WERI-Rb-1 (cell line): ENCODE results near the gene C1orf50.

ENCODE experiments used
- DNase-seq: peaks from one replicate; pipeline ENCODE4 v3.0.0-alpha.2; 2020
- H3K27ac ChIP-seq: fragments of 250-450 bp; sonication (Bioruptor Pico); 2 replicates; pipeline ENCODE4 v1.5.1; 2020; ENCODE audit warnings: mild to moderate bottlenecking, moderate library complexity
- H3K27me3 ChIP-seq: fragments of 250-450 bp; sonication (Bioruptor Pico); 2 replicates; pipeline ENCODE4 v1.5.1; 2021; ENCODE audit warnings: mild to moderate bottlenecking, low read depth, moderate library complexity; ENCODE audit not compliant: insufficient read depth, severe bottlenecking
- H3K36me3 ChIP-seq: fragments of 250-450 bp; sonication (Bioruptor Pico); 2 replicates; pipeline ENCODE4 v1.5.1; 2020; ENCODE audit warnings: mild to moderate bottlenecking, moderate library complexity
- H3K4me3 ChIP-seq: 2 replicates; pipeline ENCODE4 v1.5.1; 2011; ENCODE audit warnings: low read depth, mild to moderate bottlenecking, control low read depth, low read length
- H3K9me3 ChIP-seq: fragments of 250-450 bp; sonication (Bioruptor Pico); 2 replicates; pipeline ENCODE4 v1.5.1; 2021; ENCODE audit warnings: mild to moderate bottlenecking, moderate library complexity; ENCODE audit not compliant: severe bottlenecking
- TF ChIP-seq, protein P1 (sequence below): IDR thresholded peaks from 2 replicates; pipeline ENCODE4 v1.5.1; 2011; ENCODE audit warnings: low read depth, mild to moderate bottlenecking, control low read depth, inconsistent platforms, low read length

Gene C1orf50

DNA sequence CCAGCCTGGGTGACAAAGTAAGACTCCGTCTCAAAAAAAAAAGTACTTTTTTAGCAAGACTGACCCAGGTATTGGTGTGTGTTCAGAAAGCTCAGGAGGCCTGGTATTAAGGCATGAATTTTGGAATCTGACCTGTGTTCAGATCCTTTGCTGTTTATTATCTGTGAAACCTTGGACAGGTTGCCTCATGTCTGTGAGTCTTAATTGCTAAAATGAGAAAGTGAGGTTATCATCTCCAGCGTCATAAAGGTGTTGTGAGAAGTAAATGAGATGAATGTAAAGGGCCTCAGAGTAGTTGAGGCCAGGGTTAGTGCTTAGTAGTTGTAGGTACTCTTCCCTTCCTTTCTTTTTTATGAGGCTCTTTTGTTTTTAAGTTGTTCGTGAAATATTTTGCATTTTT, 2.8 kb downstream of the C1orf50 start:
- no peak for DNase-seq
- TF ChIP-seq, protein P1, sequence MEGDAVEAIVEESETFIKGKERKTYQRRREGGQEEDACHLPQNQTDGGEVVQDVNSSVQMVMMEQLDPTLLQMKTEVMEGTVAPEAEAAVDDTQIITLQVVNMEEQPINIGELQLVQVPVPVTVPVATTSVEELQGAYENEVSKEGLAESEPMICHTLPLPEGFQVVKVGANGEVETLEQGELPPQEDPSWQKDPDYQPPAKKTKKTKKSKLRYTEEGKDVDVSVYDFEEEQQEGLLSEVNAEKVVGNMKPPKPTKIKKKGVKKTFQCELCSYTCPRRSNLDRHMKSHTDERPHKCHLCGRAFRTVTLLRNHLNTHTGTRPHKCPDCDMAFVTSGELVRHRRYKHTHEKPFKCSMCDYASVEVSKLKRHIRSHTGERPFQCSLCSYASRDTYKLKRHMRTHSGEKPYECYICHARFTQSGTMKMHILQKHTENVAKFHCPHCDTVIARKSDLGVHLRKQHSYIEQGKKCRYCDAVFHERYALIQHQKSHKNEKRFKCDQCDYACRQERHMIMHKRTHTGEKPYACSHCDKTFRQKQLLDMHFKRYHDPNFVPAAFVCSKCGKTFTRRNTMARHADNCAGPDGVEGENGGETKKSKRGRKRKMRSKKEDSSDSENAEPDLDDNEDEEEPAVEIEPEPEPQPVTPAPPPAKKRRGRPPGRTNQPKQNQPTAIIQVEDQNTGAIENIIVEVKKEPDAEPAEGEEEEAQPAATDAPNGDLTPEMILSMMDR = no peak
- H3K27me3 ChIP-seq = no peaks in the 10 kb centered on the region
- H3K9me3 ChIP-seq = no peaks in the 10 kb centered on the region
- no peak overlapping the region for H3K27ac ChIP-seq
- H3K4me3 ChIP-seq = no peak overlapping the region
- H3K36me3 ChIP-seq = peaks cover 48% of the 10 kb centered on the region

DNA sequence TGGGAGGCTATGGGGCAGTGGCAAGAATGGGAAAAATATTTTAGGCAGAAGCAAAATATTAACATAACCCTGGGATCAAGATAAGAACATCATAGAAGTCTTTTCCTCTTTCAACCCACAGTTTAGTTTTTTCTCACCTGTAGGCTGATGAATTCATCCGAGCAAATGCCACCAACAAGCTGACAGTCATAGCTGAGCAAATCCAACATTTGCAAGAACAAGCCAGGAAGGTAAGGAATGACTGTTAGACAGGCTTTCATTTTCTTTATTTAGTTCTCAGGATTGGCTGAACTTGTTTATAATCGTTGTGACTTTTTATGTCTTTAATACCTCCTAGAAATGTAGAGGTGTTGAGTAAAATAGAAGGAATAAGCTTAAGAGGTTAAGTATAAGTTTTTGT, 6.4 kb downstream of the C1orf50 start:
- DNase-seq = no peak
- no peaks in the 10 kb centered on the region for H3K9me3 ChIP-seq
- TF ChIP-seq, protein P1 = no peak
- H3K36me3 ChIP-seq = peaks cover 75% of the 10 kb centered on the region
- H3K27ac ChIP-seq = no peak overlapping the region
- no peak overlapping the region for H3K4me3 ChIP-seq
- no peaks in the 10 kb centered on the region for H3K27me3 ChIP-seq

DNA sequence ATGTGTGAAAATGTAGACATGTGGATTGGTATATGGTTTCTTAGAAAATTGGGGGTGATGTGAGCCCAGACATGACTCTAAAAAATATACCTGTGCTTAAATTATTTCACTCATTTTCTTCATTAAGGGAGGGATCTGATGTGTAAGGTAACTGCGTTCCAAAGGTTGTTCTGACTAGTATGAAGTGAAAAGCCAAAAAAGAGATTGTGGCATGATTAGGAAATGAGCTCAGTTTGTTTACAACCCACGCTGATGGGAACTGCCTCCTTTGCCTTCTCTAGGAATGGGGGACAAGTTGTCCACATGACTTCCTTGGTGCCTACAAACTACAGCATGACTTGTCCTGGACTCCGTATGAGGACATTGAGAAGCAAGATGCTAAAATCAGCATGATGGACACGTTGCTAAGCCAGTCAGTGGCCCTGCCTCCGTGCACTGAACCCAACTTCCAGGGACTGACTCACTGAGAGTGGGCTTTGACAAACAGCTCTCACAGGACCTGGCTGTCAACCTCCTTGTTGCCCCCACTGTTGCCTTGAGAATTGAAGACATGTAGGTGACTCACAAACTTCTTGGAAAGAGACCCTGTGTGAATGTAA, 8.0 kb downstream of the C1orf50 start:
- TF ChIP-seq, protein P1 = no peak
- no peak for DNase-seq
- Histone ChIP-seq H3K27ac (no peak overlapping the region), H3K9me3 (no peaks in the 10 kb centered on the region), H3K27me3 (no peaks in the 10 kb centered on the region), H3K4me3 (no peak overlapping the region), H3K36me3 (peaks cover 76% of the 10 kb centered on the region)

DNA sequence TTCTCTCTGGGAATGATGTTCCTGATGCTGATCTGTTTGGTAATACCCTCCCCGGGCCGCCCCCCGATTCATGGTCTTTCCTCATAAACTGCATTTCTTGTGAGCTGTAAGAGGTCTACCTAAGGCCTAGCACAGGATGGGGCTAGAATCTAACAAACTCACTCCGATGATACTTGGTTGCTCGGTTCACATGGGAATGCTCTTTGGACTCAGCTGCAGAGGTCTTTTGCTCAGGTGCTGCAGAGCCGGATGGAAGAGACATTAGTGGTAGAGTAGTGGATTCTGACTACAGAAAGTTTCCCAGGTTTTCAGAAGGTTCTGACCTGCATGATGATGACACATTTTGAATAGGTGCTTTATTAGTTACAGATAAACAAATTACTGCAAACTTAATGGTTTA, 9.5 kb downstream of the C1orf50 start:
- no peaks in the 10 kb centered on the region for H3K27me3 ChIP-seq
- TF ChIP-seq, protein P1 = no peak
- no peak for DNase-seq
- no peak overlapping the region for H3K4me3 ChIP-seq
- H3K27ac ChIP-seq = no peak overlapping the region
- H3K36me3 ChIP-seq = peaks cover 76% of the 10 kb centered on the region
- H3K9me3 ChIP-seq = no peaks in the 10 kb centered on the region

DNA sequence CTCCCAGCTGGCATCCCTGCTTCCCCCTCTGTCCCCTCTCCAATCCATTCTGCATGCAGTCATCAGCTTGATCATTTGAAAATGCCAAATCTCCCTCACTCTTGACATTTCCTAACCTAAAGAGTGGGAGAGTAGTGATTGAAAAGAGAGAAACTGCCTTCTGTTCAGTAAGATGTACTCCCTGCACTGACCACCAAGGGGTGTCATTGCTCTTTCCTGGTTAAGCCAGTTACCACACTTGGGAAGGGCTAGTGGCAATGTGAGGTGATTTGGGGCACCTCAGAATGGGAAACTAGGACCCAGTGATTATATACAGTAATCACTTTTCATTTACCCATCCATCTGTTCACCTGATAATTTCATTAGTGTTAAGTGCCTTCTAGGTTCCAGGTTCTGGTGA, 10.8 kb downstream of the C1orf50 start:
- peak overlapping the region; percentile 41; the same call in 1 of the 2 replicates for H3K27ac ChIP-seq
- no peaks in the 10 kb centered on the region for H3K27me3 ChIP-seq
- TF ChIP-seq, protein P1 = peak; percentile 90
- peaks cover 76% of the 10 kb centered on the region for H3K36me3 ChIP-seq
- DNase-seq = peak; percentile 74
- no peak overlapping the region for H3K4me3 ChIP-seq
- no peaks in the 10 kb centered on the region for H3K9me3 ChIP-seq

DNA sequence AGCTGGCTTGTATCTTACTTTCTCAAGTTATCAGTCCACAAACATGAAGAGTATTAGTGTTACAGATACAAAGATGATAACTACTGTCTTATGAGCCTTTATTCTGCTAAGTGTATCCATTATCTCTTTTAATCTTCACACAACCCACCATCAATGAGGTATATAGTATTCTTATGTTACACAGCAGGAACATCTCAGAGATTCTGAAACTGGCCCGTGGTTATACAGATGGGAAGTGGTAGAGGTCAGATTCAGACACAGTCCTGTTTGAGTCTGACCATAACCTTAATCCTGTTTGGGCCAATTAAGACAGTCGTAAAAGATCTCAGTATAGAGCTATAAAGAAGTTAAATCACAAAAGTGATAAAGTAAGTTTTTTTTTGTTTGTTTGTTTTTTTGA, 12.7 kb downstream of the C1orf50 start:
- Histone ChIP-seq H3K9me3 (no peaks in the 10 kb centered on the region), H3K4me3 (no peak overlapping the region), H3K27ac (no peak overlapping the region), H3K27me3 (no peaks in the 10 kb centered on the region), H3K36me3 (peaks cover 67% of the 10 kb centered on the region)
- DNase-seq = no peak
- TF ChIP-seq, protein P1 = no peak
